Measurements from ENCODE around the gene RB1.
A peak's percentile ranks its signal among the peaks of the same experiment; 100 is the strongest.

The RB1 gene

GRCh38 chr13:48500652-48501197 lies 197.2 kb downstream of the RB1 start:
- Histone ChIP-seq H3K79me2 (ENCODE audit: insufficient read depth, low read length) (no peaks in the 10 kb centered on the region), H3K9ac (ENCODE audit: low read depth, low read length) (no peak overlapping the region), H3K4me2 (ENCODE audit: insufficient read depth, low read length) (no peak overlapping the region), H3K9me3 (ENCODE audit: insufficient read depth, low read length, severe bottlenecking) (no peaks in the 10 kb centered on the region), H3K4me3 (ENCODE audit: low read depth in 1 of 2, low read length in 2 of 2) (no peak overlapping the region), H3K27me3 (ENCODE audit: insufficient read depth, low read length, poor library complexity) (no peaks in the 10 kb centered on the region), H3K27ac (ENCODE audit: low read length) (peak overlapping the region; percentile 4; the same call in 1 of the 2 replicates), H2AFZ (ENCODE audit: low read depth, low read length) (no peak overlapping the region), H3K36me3 (ENCODE audit: insufficient read depth, low read length) (no peaks in the 10 kb centered on the region; the same call in 1 of the 2 replicates), H3K4me1 (ENCODE audit: insufficient read depth, low read length) (peaks cover 70% of the 10 kb centered on the region), H4K20me1 (ENCODE audit: insufficient read depth, low read length) (no peaks in the 10 kb centered on the region)
- ATAC-seq (ENCODE audit: insufficient read depth, low read depth) = no peak
- TF ChIP-seq CTCF (IDR thresholded peaks at IDR 0.05; ENCODE audit: borderline replicate concordance, extremely low read depth, low read length, poor library complexity, severe bottlenecking) (no peak), EZH2 (IDR thresholded peaks at IDR 0.05; ENCODE audit: borderline replicate concordance, low read depth, low read length, severe bottlenecking) (no peak)
- DNase-seq = no peak

GRCh38 chr13:48501705-48502104 lies 198.2 kb downstream of the RB1 start:
- no peak overlapping the region for H3K27ac ChIP-seq (ENCODE audit: low read length)
- no peaks in the 10 kb centered on the region for H3K79me2 ChIP-seq (ENCODE audit: insufficient read depth, low read length)

GRCh38 chr13:48502601-48503319 lies 199.2 kb downstream of the RB1 start:
- no peak for ATAC-seq (ENCODE audit: insufficient read depth, low read depth)
- no peak for DNase-seq
- H3K36me3 ChIP-seq (ENCODE audit: insufficient read depth, low read length) = no peaks in the 10 kb centered on the region; the same call in 1 of the 2 replicates
- no peaks in the 10 kb centered on the region for H3K9me3 ChIP-seq (ENCODE audit: insufficient read depth, low read length, severe bottlenecking)
- no peaks in the 10 kb centered on the region for H4K20me1 ChIP-seq (ENCODE audit: insufficient read depth, low read length)
- no peaks in the 10 kb centered on the region for H3K79me2 ChIP-seq (ENCODE audit: insufficient read depth, low read length)
- H3K27me3 ChIP-seq (ENCODE audit: insufficient read depth, low read length, poor library complexity) = no peaks in the 10 kb centered on the region
- peaks cover 70% of the 10 kb centered on the region for H3K4me1 ChIP-seq (ENCODE audit: insufficient read depth, low read length)
- H3K4me3 ChIP-seq (ENCODE audit: low read depth in 1 of 2, low read length in 2 of 2) = no peak overlapping the region
- H3K4me2 ChIP-seq (ENCODE audit: insufficient read depth, low read length) = no peak overlapping the region
- TF ChIP-seq EZH2 (IDR thresholded peaks at IDR 0.05; ENCODE audit: borderline replicate concordance, low read depth, low read length, severe bottlenecking) = no peak
- TF ChIP-seq CTCF (IDR thresholded peaks at IDR 0.05; ENCODE audit: borderline replicate concordance, extremely low read depth, low read length, poor library complexity, severe bottlenecking) = no peak
- peak overlapping the region; percentile 89 for H3K27ac ChIP-seq (ENCODE audit: low read length)
- H3K9ac ChIP-seq (ENCODE audit: low read depth, low read length) = no peak overlapping the region
- H2AFZ ChIP-seq (ENCODE audit: low read depth, low read length) = no peak overlapping the region

More at GRCh38 chr13:48501705-48502104, 198.2 kb downstream of the RB1 start:
- Histone ChIP-seq H2AFZ (ENCODE audit: low read depth, low read length) (no peak overlapping the region), H3K4me1 (ENCODE audit: insufficient read depth, low read length) (peaks cover 70% of the 10 kb centered on the region), H3K4me2 (ENCODE audit: insufficient read depth, low read length) (no peak overlapping the region), H3K27me3 (ENCODE audit: insufficient read depth, low read length, poor library complexity) (no peaks in the 10 kb centered on the region), H4K20me1 (ENCODE audit: insufficient read depth, low read length) (no peaks in the 10 kb centered on the region), H3K36me3 (ENCODE audit: insufficient read depth, low read length) (no peaks in the 10 kb centered on the region; the same call in 1 of the 2 replicates), H3K9me3 (ENCODE audit: insufficient read depth, low read length, severe bottlenecking) (no peaks in the 10 kb centered on the region), H3K9ac (ENCODE audit: low read depth, low read length) (no peak overlapping the region), H3K4me3 (ENCODE audit: low read depth in 1 of 2, low read length in 2 of 2) (no peak overlapping the region)
- no peak for DNase-seq
- TF ChIP-seq CTCF (IDR thresholded peaks at IDR 0.05; ENCODE audit: borderline replicate concordance, extremely low read depth, low read length, poor library complexity, severe bottlenecking) (no peak), EZH2 (IDR thresholded peaks at IDR 0.05; ENCODE audit: borderline replicate concordance, low read depth, low read length, severe bottlenecking) (no peak)
- ATAC-seq (ENCODE audit: insufficient read depth, low read depth) = no peak
